ENCODE data around the gene ACER2. TPM values are rescaled to one million over a fixed set of nuclear protein-coding genes. Genes with fewer than 3 reads are reported as not detected.
A peak's percentile ranks its signal among the peaks of the same experiment; 100 is the strongest.

ACER2 gene
- total RNA-seq, 1 experiment from 2014 or later = 8.8 TPM

- TF ChIP-seq JUN (CRISPR knock-in tag; IDR thresholded peaks at IDR 0.05) (no peak), ZNF263 (CRISPR knock-in tag; IDR thresholded peaks at IDR 0.05; ENCODE audit: low read depth) (no peak), AR (CRISPR knock-in tag; IDR thresholded peaks at IDR 0.05) (peak; percentile 38; the same call in 1 of the 2 replicates)
- TF ChIP-seq, protein P1, sequence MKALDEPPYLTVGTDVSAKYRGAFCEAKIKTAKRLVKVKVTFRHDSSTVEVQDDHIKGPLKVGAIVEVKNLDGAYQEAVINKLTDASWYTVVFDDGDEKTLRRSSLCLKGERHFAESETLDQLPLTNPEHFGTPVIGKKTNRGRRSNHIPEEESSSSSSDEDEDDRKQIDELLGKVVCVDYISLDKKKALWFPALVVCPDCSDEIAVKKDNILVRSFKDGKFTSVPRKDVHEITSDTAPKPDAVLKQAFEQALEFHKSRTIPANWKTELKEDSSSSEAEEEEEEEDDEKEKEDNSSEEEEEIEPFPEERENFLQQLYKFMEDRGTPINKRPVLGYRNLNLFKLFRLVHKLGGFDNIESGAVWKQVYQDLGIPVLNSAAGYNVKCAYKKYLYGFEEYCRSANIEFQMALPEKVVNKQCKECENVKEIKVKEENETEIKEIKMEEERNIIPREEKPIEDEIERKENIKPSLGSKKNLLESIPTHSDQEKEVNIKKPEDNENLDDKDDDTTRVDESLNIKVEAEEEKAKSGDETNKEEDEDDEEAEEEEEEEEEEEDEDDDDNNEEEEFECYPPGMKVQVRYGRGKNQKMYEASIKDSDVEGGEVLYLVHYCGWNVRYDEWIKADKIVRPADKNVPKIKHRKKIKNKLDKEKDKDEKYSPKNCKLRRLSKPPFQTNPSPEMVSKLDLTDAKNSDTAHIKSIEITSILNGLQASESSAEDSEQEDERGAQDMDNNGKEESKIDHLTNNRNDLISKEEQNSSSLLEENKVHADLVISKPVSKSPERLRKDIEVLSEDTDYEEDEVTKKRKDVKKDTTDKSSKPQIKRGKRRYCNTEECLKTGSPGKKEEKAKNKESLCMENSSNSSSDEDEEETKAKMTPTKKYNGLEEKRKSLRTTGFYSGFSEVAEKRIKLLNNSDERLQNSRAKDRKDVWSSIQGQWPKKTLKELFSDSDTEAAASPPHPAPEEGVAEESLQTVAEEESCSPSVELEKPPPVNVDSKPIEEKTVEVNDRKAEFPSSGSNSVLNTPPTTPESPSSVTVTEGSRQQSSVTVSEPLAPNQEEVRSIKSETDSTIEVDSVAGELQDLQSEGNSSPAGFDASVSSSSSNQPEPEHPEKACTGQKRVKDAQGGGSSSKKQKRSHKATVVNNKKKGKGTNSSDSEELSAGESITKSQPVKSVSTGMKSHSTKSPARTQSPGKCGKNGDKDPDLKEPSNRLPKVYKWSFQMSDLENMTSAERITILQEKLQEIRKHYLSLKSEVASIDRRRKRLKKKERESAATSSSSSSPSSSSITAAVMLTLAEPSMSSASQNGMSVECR (CRISPR knock-in tag; IDR thresholded peaks at IDR 0.05; ENCODE audit: borderline replicate concordance) = no peak
These were observed 30.2 kb upstream of the ACER2 start (continued) for GRCh38 chr9:19378647-19379046.

DNA sequence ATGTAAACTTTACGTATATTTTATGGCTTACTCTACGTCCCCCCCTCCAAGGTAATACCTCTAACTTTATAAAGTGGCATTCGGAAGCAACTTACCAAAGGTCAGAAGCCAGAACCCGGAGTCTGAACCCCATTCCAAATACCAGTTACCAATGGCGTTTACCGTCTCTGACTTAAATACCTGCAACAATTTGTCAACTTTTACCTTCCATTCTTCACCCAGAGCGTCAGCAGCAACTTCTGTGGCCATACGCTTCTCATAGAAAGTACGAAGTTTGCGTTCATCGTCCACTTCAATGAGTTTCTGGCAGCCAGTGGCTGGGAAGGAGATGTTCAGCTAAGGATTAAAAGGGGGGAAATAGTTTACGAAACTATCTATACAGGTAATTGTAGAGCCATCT is 29.5 kb upstream of the ACER2 start:
- no peaks in the 10 kb centered on the region for H3K9me3 Mint-ChIP-seq
- DNase-seq (ENCODE audit: low spot score) (no peak), ATAC-seq (no peak)
- peaks cover 33% of the 10 kb centered on the region for H3K4me1 Mint-ChIP-seq
- peak overlapping the region; percentile 99 for H3K4me3 Mint-ChIP-seq
- no peaks in the 10 kb centered on the region for H3K27me3 Mint-ChIP-seq (ENCODE audit: low read depth)
- peak overlapping the region; percentile 100 for H3K27ac Mint-ChIP-seq
- ChIA-PET CTCF (interaction anchor here (0.6 kb wide), 1 partner anchor 292 kb away, joined by 3 read pairs; no protein-coding TSS in a partner anchor), POLR2A (no interaction called here)
- peaks cover 56% of the 10 kb centered on the region for H3K36me3 Mint-ChIP-seq
- TF ChIP-seq FOXK1 (CRISPR knock-in tag; IDR thresholded peaks at IDR 0.05) = no peak
- TF ChIP-seq FOXJ3 (CRISPR knock-in tag; IDR thresholded peaks at IDR 0.05; ENCODE audit: borderline replicate concordance) = no peak
- TF ChIP-seq ZNF512 (CRISPR knock-in tag; IDR thresholded peaks at IDR 0.05; ENCODE audit: borderline replicate concordance) = no peak
- TF ChIP-seq, protein P2, sequence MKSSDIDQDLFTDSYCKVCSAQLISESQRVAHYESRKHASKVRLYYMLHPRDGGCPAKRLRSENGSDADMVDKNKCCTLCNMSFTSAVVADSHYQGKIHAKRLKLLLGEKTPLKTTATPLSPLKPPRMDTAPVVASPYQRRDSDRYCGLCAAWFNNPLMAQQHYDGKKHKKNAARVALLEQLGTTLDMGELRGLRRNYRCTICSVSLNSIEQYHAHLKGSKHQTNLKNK (CRISPR knock-in tag; IDR thresholded peaks at IDR 0.05) = no peak
- TF ChIP-seq, protein P3, sequence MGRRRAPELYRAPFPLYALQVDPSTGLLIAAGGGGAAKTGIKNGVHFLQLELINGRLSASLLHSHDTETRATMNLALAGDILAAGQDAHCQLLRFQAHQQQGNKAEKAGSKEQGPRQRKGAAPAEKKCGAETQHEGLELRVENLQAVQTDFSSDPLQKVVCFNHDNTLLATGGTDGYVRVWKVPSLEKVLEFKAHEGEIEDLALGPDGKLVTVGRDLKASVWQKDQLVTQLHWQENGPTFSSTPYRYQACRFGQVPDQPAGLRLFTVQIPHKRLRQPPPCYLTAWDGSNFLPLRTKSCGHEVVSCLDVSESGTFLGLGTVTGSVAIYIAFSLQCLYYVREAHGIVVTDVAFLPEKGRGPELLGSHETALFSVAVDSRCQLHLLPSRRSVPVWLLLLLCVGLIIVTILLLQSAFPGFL (CRISPR knock-in tag; IDR thresholded peaks at IDR 0.05; ENCODE audit: borderline replicate concordance) = no peak
- no peak for TF ChIP-seq USF1 (CRISPR knock-in tag; IDR thresholded peaks at IDR 0.05)
- TF ChIP-seq, protein P4, sequence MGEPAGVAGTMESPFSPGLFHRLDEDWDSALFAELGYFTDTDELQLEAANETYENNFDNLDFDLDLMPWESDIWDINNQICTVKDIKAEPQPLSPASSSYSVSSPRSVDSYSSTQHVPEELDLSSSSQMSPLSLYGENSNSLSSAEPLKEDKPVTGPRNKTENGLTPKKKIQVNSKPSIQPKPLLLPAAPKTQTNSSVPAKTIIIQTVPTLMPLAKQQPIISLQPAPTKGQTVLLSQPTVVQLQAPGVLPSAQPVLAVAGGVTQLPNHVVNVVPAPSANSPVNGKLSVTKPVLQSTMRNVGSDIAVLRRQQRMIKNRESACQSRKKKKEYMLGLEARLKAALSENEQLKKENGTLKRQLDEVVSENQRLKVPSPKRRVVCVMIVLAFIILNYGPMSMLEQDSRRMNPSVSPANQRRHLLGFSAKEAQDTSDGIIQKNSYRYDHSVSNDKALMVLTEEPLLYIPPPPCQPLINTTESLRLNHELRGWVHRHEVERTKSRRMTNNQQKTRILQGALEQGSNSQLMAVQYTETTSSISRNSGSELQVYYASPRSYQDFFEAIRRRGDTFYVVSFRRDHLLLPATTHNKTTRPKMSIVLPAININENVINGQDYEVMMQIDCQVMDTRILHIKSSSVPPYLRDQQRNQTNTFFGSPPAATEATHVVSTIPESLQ (CRISPR knock-in tag; IDR thresholded peaks at IDR 0.05) = no peak
- no peak for TF ChIP-seq AR (CRISPR knock-in tag; IDR thresholded peaks at IDR 0.05)
- TF ChIP-seq, protein P5, sequence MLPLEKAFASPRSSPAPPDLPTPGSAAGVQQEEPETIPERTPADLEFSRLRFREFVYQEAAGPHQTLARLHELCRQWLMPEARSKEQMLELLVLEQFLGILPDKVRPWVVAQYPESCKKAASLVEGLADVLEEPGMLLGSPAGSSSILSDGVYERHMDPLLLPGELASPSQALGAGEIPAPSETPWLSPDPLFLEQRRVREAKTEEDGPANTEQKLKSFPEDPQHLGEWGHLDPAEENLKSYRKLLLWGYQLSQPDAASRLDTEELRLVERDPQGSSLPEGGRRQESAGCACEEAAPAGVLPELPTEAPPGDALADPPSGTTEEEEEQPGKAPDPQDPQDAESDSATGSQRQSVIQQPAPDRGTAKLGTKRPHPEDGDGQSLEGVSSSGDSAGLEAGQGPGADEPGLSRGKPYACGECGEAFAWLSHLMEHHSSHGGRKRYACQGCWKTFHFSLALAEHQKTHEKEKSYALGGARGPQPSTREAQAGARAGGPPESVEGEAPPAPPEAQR (CRISPR knock-in tag; IDR thresholded peaks at IDR 0.05) = no peak
- TF ChIP-seq TEAD4 (CRISPR knock-in tag; IDR thresholded peaks at IDR 0.05) = no peak
- TF ChIP-seq ZNF317 (CRISPR knock-in tag; IDR thresholded peaks at IDR 0.05; ENCODE audit: borderline replicate concordance, low read depth) = no peak
- no peak for TF ChIP-seq GABPB1 (CRISPR knock-in tag; IDR thresholded peaks at IDR 0.05)
- TF ChIP-seq ATF1 (CRISPR knock-in tag; IDR thresholded peaks at IDR 0.05) = no peak
- no peak for TF ChIP-seq CBFB (CRISPR knock-in tag; IDR thresholded peaks at IDR 0.05; ENCODE audit: low read depth)
- TF ChIP-seq ZNF121 (CRISPR knock-in tag; IDR thresholded peaks at IDR 0.05) = no peak
